Measurements from ENCODE around the gene SUSD6. TPM values are rescaled to one million over a fixed set of nuclear protein-coding genes. Genes with fewer than 3 reads are reported as not detected.

SUSD6 gene
- polyA plus RNA-seq, 4 donors, result 14.3 to 46.2 (median 16.7) TPM

GRCh38 chr14:69763761-69764510, 152.5 kb downstream of the SUSD6 start:
- no peaks in the 10 kb centered on the region for H3K9me3 ChIP-seq (ENCODE audit: control insufficient read depth in 2 of 2, insufficient read depth in 1 of 2, low read depth in 1 of 2, low read length in 1 of 2)
- FAIRE-seq (no peak), DNase-seq (no peak)
- 81 to 89% (median 84%) methylated on average over 6 of the region's 6 CpGs for WGBS, 3 donors
- H3K27ac ChIP-seq (ENCODE audit: low read depth in 1 of 3, low read length in 2 of 3), result no peak overlapping the region
- no peaks in the 10 kb centered on the region for H3K27me3 ChIP-seq (ENCODE audit: control insufficient read depth in 3 of 3, insufficient read depth in 3 of 3, low read length in 3 of 3)
- H3K36me3 ChIP-seq (ENCODE audit: control insufficient read depth in 3 of 3, insufficient read depth in 2 of 3, low read depth in 1 of 3, low read length in 3 of 3), result peaks cover 5 to 9% (median 9%) of the 10 kb centered on the region in 3 donors
- H3K4me3 ChIP-seq (ENCODE audit: low read depth in 1 of 3, low read length in 3 of 3), result no peak overlapping the region
- H3K4me1 ChIP-seq (ENCODE audit: control insufficient read depth in 3 of 3, insufficient read depth in 2 of 3, low read depth in 1 of 3, low read length in 2 of 3), result peaks cover 0 to 8% (median 7%) of the 10 kb centered on the region in 3 donors

Other genes with a start within 250 kb of the SUSD6 start
- 100 to 1,000 TPM; 131 to 207 (median 141) TPM for gene ERH, start 213.3 kb upstream of the SUSD6 start, polyA plus RNA-seq
- gene SLC39A9, start 212.9 kb upstream of the SUSD6 start, polyA plus RNA-seq, result 10 to 100 TPM; 25.1 to 73.4 (median 31.6) TPM
- gene PLEKHD1, start 126.9 kb upstream of the SUSD6 start, polyA plus RNA-seq, result under 1 TPM in 3 of 4 donors, not detected in 1; under 0.01 to 0.04 (median 0.03) TPM
- under 1 TPM in 2 of 4 donors, not detected in 2; 0.01 to 0.03 TPM for gene CCDC177, start 36.7 kb upstream of the SUSD6 start, polyA plus RNA-seq
- gene SRSF5, start 155.5 kb downstream of the SUSD6 start, polyA plus RNA-seq, result 100 to 1,000 TPM; 216 to 524 (median 250) TPM
- under 1 TPM in 2 of 4 donors, not detected in 2; 0.04 to 0.12 TPM for gene SLC10A1, start 185.6 kb downstream of the SUSD6 start, polyA plus RNA-seq